ENCODE measurements around the gene SCAMP1. TPM values are rescaled to one million over a fixed set of nuclear protein-coding genes. Genes with fewer than 3 reads are reported as not detected.

SCAMP1 gene
- total RNA-seq, 1 experiment from 2014 or later: 36.0 TPM

- no peak overlapping the region for H3K4me3 Mint-ChIP-seq
- no peak for TF ChIP-seq CTCF (conservative IDR thresholded peaks at IDR 0.05)
- H3T11ph ChIP-seq (ENCODE audit: low read length): no peak overlapping the region
- H3K23me2 ChIP-seq (ENCODE audit: insufficient read length, low read depth, low read length, poor library complexity, severe bottlenecking): no peaks in the 10 kb centered on the region
- peaks cover 5 to 11% (median 6%) of the 10 kb centered on the region in 3 experiments; a peak in 5 of 7 replicates for H3K36me3 Mint-ChIP-seq (ENCODE audit: insufficient read depth in 1 of 3, low read depth in 3 of 3)
- no peaks in the 10 kb centered on the region for H4K20me1 ChIP-seq (ENCODE audit: control insufficient read depth, insufficient read depth, insufficient read length)
- no peak overlapping the region for H3K27ac ChIP-seq (ENCODE audit: insufficient read length, low read depth, low read length)
- H2AFZ ChIP-seq (ENCODE audit: low read length): no peak overlapping the region
- H3K79me1 ChIP-seq (ENCODE audit: insufficient read depth, low read depth, low read length, poor library complexity, severe bottlenecking): no peaks in the 10 kb centered on the region
- no peaks in the 10 kb centered on the region for H3K27me3 Mint-ChIP-seq (ENCODE audit: low read depth)
- H2AK5ac ChIP-seq (ENCODE audit: insufficient read length, low read length): no peak overlapping the region
- WGBS (ENCODE audit: extremely low coverage, insufficient read length, low lambda C conversion rate): no CpG with 5 or more reads among the region's 2 CpGs
- H3K9me3 Mint-ChIP-seq: no peaks in the 10 kb centered on the region
- H3K14ac ChIP-seq (ENCODE audit: insufficient read depth, low read length): no peak overlapping the region
- no peak for DNase-seq
- no peak overlapping the region for H2BK15ac ChIP-seq (ENCODE audit: low read depth, low read length)
- H3K56ac ChIP-seq (ENCODE audit: insufficient read length, low read depth, low read length): no peak overlapping the region
- no peak overlapping the region for H3K4me2 ChIP-seq (ENCODE audit: insufficient read depth, insufficient read length, low read length)
- H3K27me3 ChIP-seq (ENCODE audit: insufficient read depth, low read length): no peaks in the 10 kb centered on the region
- H2BK120ac ChIP-seq (ENCODE audit: low read depth, low read length, poor library complexity, severe bottlenecking): no peak overlapping the region
- H3K27ac Mint-ChIP-seq: peak overlapping the region in 2 of 3 experiments; percentile 39 to 49; a peak in 2 of 7 replicates
- no peak overlapping the region for H3K9ac ChIP-seq (ENCODE audit: extremely low read depth, insufficient read length, low read length)
- H2BK12ac ChIP-seq (ENCODE audit: insufficient read length, low read depth, low read length): no peak overlapping the region
- H3K4ac ChIP-seq (ENCODE audit: low read depth, low read length): no peak overlapping the region
- H3K9me3 ChIP-seq (ENCODE audit: control insufficient read depth, low read depth, low read length): no peaks in the 10 kb centered on the region
- H2BK20ac ChIP-seq (ENCODE audit: low read depth, low read length, poor library complexity, severe bottlenecking): no peak overlapping the region
- H2BK5ac ChIP-seq (ENCODE audit: insufficient read length, low read length): no peak overlapping the region
- H3K23ac ChIP-seq (ENCODE audit: insufficient read length, low read depth, low read length): no peak overlapping the region
- no peak overlapping the region for H4K5ac ChIP-seq (ENCODE audit: insufficient read length, low read depth, low read length)
- no peaks in the 10 kb centered on the region for H3K4me1 Mint-ChIP-seq
- no peak overlapping the region for H3K18ac ChIP-seq (ENCODE audit: insufficient read length, low read depth, low read length)
- H3K79me2 ChIP-seq (ENCODE audit: insufficient read depth, low read length): no peaks in the 10 kb centered on the region
- H4K91ac ChIP-seq (ENCODE audit: insufficient read length, low read depth, low read length): no peak overlapping the region
- no peak overlapping the region for H4K8ac ChIP-seq (replicated peaks; ENCODE audit: insufficient read length, low read depth, low read length)
- H3K4me1 ChIP-seq (ENCODE audit: insufficient read depth, low read length): no peaks in the 10 kb centered on the region
Observed at GRCh38 chr5:78429332-78429980, 69.0 kb downstream of the SCAMP1 start.
